Gastrocnemius medialis (tissue), 4 donors: Measurements from ENCODE around the gene ZFP91. TPM values are rescaled to one million over a fixed set of nuclear protein-coding genes. Genes with fewer than 3 reads are reported as not detected.

Experiments used
- ATAC-seq, 2 donors: fragments of 150-250 bp; one replicate each; pipeline ENCODE4 v1.9.1; 2016
- DNase-seq, 2 donors: peaks; one replicate each; pipeline ENCODE4 v3.0.0-alpha.2; 2019
- H3K27ac ChIP-seq, 4 donors: fragments of 200-600 bp; sonication (generic); 1 replicate in 1 of 4; 2 replicates in 3 of 4; pipeline ENCODE4 v1.5.1; 2016 to 2018; ENCODE audit warnings: mild to moderate bottlenecking in 2 of 4, moderate library complexity in 1 of 4
- H3K27me3 ChIP-seq, 3 donors: fragments of 200-600 bp; sonication (generic) in 2 of 3; 1 replicate in 1 of 3; 2 replicates in 2 of 3; pipeline versions ENCODE4 v1.5.1 to v1.6.0; 2016 to 2019; ENCODE audit warnings: mild to moderate bottlenecking in 1 of 3, moderate library complexity in 1 of 3
- H3K36me3 ChIP-seq, 2 donors: fragments of 200-600 bp; sonication (generic) in 1 of 2; one replicate each; pipeline ENCODE4 v1.5.1; 2017 to 2018
- H3K4me1 ChIP-seq, 2 donors: fragments of 200-600 bp; sonication (generic) in 1 of 2; one replicate each; pipeline ENCODE4 v1.5.1; 2016 to 2017; ENCODE audit warnings: mild to moderate bottlenecking in 2 of 2
- H3K4me3 ChIP-seq, 4 donors: fragments of 200-600 bp; sonication (generic) in 3 of 4; 1 replicate in 1 of 4; 2 replicates in 3 of 4; pipeline ENCODE4 v1.5.1; 2016 to 2019; ENCODE audit warnings: mild to moderate bottlenecking in 2 of 4
- H3K9me3 ChIP-seq, 3 donors: fragments of 200-600 bp; sonication (generic) in 2 of 3; 1 replicate in 1 of 3; 2 replicates in 2 of 3; pipeline ENCODE4 v1.5.1; 2016 to 2019
- POLR2A ChIP-seq, 2 donors: fragments of 450-650 bp; IDR thresholded peaks; one replicate each; pipeline ENCODE4 v1.6.1; 2017; ENCODE audit warnings: antibody characterized with exemption in 2 of 2, mild to moderate bottlenecking in 2 of 2, moderate library complexity in 2 of 2
- in situ Hi-C, 4 donors: fragments of 200-750 bp; cut with MboI; loops; one replicate each; pipeline versions ENCODE4 v1.15.0 to v1.8.0; 2017; ENCODE audit warnings: low sequenced_read_pairs in 4 of 4
- intact Hi-C: fragments of 100-400 bp; cut with DNase I; formaldehyde crosslinking; loops from one replicate; pipeline ENCODE4 v1.15.1; 2023; ENCODE audit warnings: low total_unique reads
- total RNA-seq, 4 donors: library from RNA; depleted of rRNA; stranded (reverse); fragments of >200 nt; gene quantifications; one replicate each; pipeline versions ENCODE4 v1.1.0 to v1.2.3, GENCODE V29; 2016
- TF ChIP-seq, protein P1 (sequence below), 5 experiments: fragments of 450-650 bp in 3 of 5; fragments of 200-600 bp in 2 of 5; sonication (generic) in 2 of 5; IDR thresholded peaks in 4 of 5; conservative IDR thresholded peaks in 1 of 5; 1 replicate in 4 of 5; 2 replicates in 1 of 5; pipeline ENCODE4 v1.5.1; 2016 to 2019; ENCODE audit warnings: antibody characterized with exemption in 5 of 5, mild to moderate bottlenecking in 3 of 5, moderate library complexity in 3 of 5

Gene ZFP91
- total RNA-seq, 4 donors from 2014 or later = 59.0 to 94.7 (median 90.6) TPM

GRCh38 chr11:58575377-58576020 is 3.4 kb upstream of the ZFP91 start, which contains the start of gene LPXN:
TSS of gene LPXN (minus strand) at chr11:58575856. CDS start at chr11:58575772, 84 bp downstream.
- no peaks in the 10 kb centered on the region for H3K36me3 ChIP-seq
- DNase-seq (no peak), ATAC-seq (no peak)
- H3K9me3 ChIP-seq = no peaks in the 10 kb centered on the region
- intact Hi-C loops = loop anchor here (2.0 to 10.0 kb wide), 6 partner anchors 53 to 1092 kb away; partner anchors contain the start of genes FAM111A, MED19, OSBP and PATL1
- TF ChIP-seq, protein P1, sequence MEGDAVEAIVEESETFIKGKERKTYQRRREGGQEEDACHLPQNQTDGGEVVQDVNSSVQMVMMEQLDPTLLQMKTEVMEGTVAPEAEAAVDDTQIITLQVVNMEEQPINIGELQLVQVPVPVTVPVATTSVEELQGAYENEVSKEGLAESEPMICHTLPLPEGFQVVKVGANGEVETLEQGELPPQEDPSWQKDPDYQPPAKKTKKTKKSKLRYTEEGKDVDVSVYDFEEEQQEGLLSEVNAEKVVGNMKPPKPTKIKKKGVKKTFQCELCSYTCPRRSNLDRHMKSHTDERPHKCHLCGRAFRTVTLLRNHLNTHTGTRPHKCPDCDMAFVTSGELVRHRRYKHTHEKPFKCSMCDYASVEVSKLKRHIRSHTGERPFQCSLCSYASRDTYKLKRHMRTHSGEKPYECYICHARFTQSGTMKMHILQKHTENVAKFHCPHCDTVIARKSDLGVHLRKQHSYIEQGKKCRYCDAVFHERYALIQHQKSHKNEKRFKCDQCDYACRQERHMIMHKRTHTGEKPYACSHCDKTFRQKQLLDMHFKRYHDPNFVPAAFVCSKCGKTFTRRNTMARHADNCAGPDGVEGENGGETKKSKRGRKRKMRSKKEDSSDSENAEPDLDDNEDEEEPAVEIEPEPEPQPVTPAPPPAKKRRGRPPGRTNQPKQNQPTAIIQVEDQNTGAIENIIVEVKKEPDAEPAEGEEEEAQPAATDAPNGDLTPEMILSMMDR (IDR thresholded peaks at IDR 0.05 in 4 of 5, conservative IDR thresholded peaks at IDR 0.05 in 1 of 5) = no peak
- no peak for TF ChIP-seq POLR2A (IDR thresholded peaks at IDR 0.05)
- H3K27me3 ChIP-seq = no peaks in the 10 kb centered on the region
- peak within 1 kb of the TSS in 2 of 4 donors; percentile 91 to 95 for H3K4me3 ChIP-seq
- H3K27ac ChIP-seq = peak within 1 kb of the TSS; percentile 98 to 100 (median 100)
- in situ Hi-C loops = loop anchor here in 3 of 4 donors (5.0 to 25.0 kb wide), 5 partner anchors 49 to 913 kb away; partner anchors contain the start of genes CLP1 (in 1 of the 3), CNTF (in 1 of the 3), MED19 (in 1 of the 3) and TMX2 (in 1 of the 3)
- peaks cover 45 to 50% of the 10 kb centered on the region in 2 donors for H3K4me1 ChIP-seq

DNA sequence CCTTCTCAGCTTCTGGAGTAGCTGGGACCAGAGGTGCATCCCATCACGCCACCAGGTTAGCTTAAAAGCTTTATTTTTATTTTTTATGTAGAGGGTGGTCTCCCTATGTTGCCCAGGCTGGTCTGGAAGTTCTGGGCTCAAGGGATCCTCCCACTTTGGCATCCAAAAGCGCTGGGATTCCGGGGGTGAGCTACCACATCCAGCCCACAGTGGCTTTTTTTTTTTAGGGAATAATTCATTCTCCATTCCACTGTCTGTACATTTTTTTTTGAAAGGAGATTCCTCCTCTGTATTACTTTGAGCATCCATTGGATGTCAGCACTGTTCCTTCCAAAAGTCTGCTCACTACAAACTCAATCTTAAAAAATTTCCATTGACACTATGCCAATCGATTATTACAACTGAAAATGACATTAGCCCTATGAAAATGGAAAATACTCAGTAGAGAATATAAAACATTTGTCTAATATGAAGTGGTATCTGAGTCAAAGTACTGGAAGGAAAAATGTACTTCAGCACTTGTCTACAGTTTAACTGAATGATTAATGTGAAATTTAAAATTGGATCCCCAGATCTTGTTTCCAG is 1.9 kb upstream of the ZFP91 start:
- peak overlapping the region; percentile 91 to 95 (median 94) for H3K4me3 ChIP-seq
- in situ Hi-C loops = loop anchor here in 3 of 4 donors (5.0 to 25.0 kb wide), 5 partner anchors 48 to 915 kb away; partner anchors contain the start of genes CLP1 (in 1 of the 3), CNTF (in 1 of the 3), MED19 (in 1 of the 3) and TMX2 (in 1 of the 3)
- peaks cover 60 to 65% of the 10 kb centered on the region in 2 donors for H3K4me1 ChIP-seq
- no peaks in the 10 kb centered on the region for H3K36me3 ChIP-seq
- peak overlapping the region; percentile 98 to 100 (median 100) for H3K27ac ChIP-seq
- no peaks in the 10 kb centered on the region for H3K27me3 ChIP-seq
- ATAC-seq = no peak
- intact Hi-C loops = loop anchor here (1.0 to 10.0 kb wide), 7 partner anchors 52 to 1090 kb away; partner anchors contain the start of genes FAM111A, MED19, OSBP and PATL1
- H3K9me3 ChIP-seq = no peaks in the 10 kb centered on the region
- TF ChIP-seq POLR2A (IDR thresholded peaks at IDR 0.05) = no peak
- TF ChIP-seq, protein P1 (IDR thresholded peaks at IDR 0.05 in 4 of 5, conservative IDR thresholded peaks at IDR 0.05 in 1 of 5) = peak in 4 of 5 experiments; percentile 20 to 48 (median 30)
- DNase-seq = no peak

DNA sequence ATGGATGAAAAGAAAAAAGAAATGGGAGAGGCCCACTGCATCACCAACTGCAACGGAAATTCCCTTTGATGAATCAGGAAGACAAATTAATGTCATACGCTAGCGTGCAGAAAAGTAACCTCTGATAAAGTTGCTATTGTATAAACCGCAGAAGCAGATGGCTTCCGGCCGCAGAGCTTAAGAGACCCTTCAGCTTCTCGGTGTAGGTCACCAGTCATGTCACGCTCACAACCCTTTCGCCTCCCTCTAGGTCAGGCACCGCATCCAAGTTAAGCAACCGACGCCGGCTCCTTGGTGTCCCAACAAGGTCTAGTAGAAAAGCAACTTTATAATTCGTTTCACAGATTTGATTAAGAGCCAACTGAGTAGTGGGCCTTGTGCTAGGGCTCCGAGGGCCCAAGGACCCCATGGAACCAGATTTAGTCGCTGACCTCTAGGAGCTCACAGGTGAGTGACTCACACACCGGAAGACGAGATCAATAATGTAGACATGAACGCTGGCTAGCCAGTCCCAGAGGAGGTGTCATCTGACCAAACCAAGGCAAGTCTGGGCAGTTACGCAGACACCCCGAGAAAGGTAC is 1.2 kb upstream of the ZFP91 start:
- Histone ChIP-seq H3K9me3 (no peaks in the 10 kb centered on the region), H3K27me3 (no peaks in the 10 kb centered on the region), H3K4me1 (peaks cover 67 to 70% of the 10 kb centered on the region in 2 donors), H3K4me3 (peak overlapping the region; percentile 91 to 95 (median 94)), H3K36me3 (no peaks in the 10 kb centered on the region), H3K27ac (peak overlapping the region; percentile 98 to 100 (median 100))
- intact Hi-C loops = loop anchor here (1.0 to 10.0 kb wide), 10 partner anchors 39 to 1253 kb away; partner anchors contain the start of genes FAM111A, MED19, OSBP and PATL1
- ATAC-seq (peak; percentile 21 to 24), DNase-seq (peak; percentile 45 to 65)
- in situ Hi-C loops = loop anchor here in 3 of 4 donors (5.0 to 25.0 kb wide), 5 partner anchors 47 to 915 kb away; partner anchors contain the start of genes CLP1 (in 1 of the 3), CNTF (in 1 of the 3), MED19 (in 1 of the 3) and TMX2 (in 1 of the 3)
- TF ChIP-seq, protein P1 (IDR thresholded peaks at IDR 0.05 in 4 of 5, conservative IDR thresholded peaks at IDR 0.05 in 1 of 5) = peak in 1 of 5 experiments; percentile 8
- TF ChIP-seq POLR2A (IDR thresholded peaks at IDR 0.05) = peak; percentile 18 to 19

GRCh38 chr11:58578136-58578634 is 678 bp upstream of the ZFP91 start:
- DNase-seq (peak; percentile 92 to 96), ATAC-seq (peak; percentile 72 to 77)
- no peaks in the 10 kb centered on the region for H3K9me3 ChIP-seq
- peak overlapping the region; percentile 98 to 100 (median 100) for H3K27ac ChIP-seq
- peak overlapping the region; percentile 91 to 95 (median 94) for H3K4me3 ChIP-seq
- in situ Hi-C loops (loop anchor here in 3 of 4 donors (5.0 to 25.0 kb wide), 5 partner anchors 47 to 916 kb away; partner anchors contain the start of genes CLP1 (in 1 of the 3), CNTF (in 1 of the 3), MED19 (in 1 of the 3) and TMX2 (in 1 of the 3)), intact Hi-C loops (loop anchor here (2.0 to 10.0 kb wide), 8 partner anchors 39 to 1253 kb away; partner anchors contain the start of genes FAM111A, MED19, OSBP and PATL1)
- H3K36me3 ChIP-seq = no peaks in the 10 kb centered on the region
- peaks cover 72% of the 10 kb centered on the region in 2 donors for H3K4me1 ChIP-seq
- TF ChIP-seq, protein P1 (IDR thresholded peaks at IDR 0.05 in 4 of 5, conservative IDR thresholded peaks at IDR 0.05 in 1 of 5) = no peak
- no peak for TF ChIP-seq POLR2A (IDR thresholded peaks at IDR 0.05)
- H3K27me3 ChIP-seq = no peaks in the 10 kb centered on the region
